H1 (cell line): Measurements from ENCODE around the gene PKD1L1. TPM values are rescaled to one million over a fixed set of nuclear protein-coding genes. Genes with fewer than 3 reads are reported as not detected.

Experiments used
- CTCF ChIA-PET: fragments of 300-600 bp; sonication (Branson Sonifier 250); formaldehyde crosslinking; loops from one replicate; lab custom pipeline; 2021; ENCODE audit not compliant: partially characterized antibody; lab: Charles Lee
- POLR2A ChIA-PET: fragments of 300-600 bp; sonication (Branson Sonifier 250); formaldehyde crosslinking; loops from one replicate; lab custom pipeline; 2021; ENCODE audit warnings: inconsistent platforms; ENCODE audit not compliant: partially characterized antibody; lab: Charles Lee
- DNase-seq, 2 experiments: peaks; one replicate each; pipeline versions ENCODE4 v3.0.0 to v3.0.0-alpha.2; 2010 to 2022; ENCODE audit warnings: low spot score in 2 of 2, low read depth in 1 of 2, mixed read lengths in 1 of 2
- FAIRE-seq: peaks from 2 replicates; lab custom pipeline; 2011; peaks lifted over from hg19 to GRCh38; lab: Jason Lieb, UNC
- H2AFZ ChIP-seq: 2 replicates; pipeline ENCODE4 v1.8.1; 2012; ENCODE audit warnings: low read length, inconsistent platforms
- H2AK5ac ChIP-seq: 2 replicates; pipeline ENCODE4 v1.6.1; 2013; ENCODE audit warnings: low read depth, low read length
- H2BK120ac ChIP-seq: replicated peaks from 2 replicates; pipeline ENCODE3; 2013; ENCODE audit warnings: low read depth, low read length, inconsistent platforms
- H2BK12ac ChIP-seq: 2 replicates; pipeline ENCODE4 v1.6.1; 2013; ENCODE audit warnings: low read depth, low read length
- H2BK15ac ChIP-seq: 2 replicates; pipeline ENCODE4 v1.6.1; 2013; ENCODE audit warnings: low read length
- H2BK20ac ChIP-seq: 2 replicates; pipeline ENCODE4 v1.6.1; 2013; ENCODE audit warnings: low read length
- H2BK5ac ChIP-seq: 2 replicates; pipeline ENCODE4 v1.6.1; 2013; ENCODE audit warnings: low read depth, low read length
- H3K14ac ChIP-seq: 2 replicates; pipeline ENCODE4 v1.6.1; 2013; ENCODE audit warnings: inconsistent platforms; ENCODE audit not compliant: insufficient read length
- H3K18ac ChIP-seq: 2 replicates; pipeline ENCODE4 v1.6.1; 2013; ENCODE audit warnings: low read length; ENCODE audit errors: extremely low read depth
- H3K23ac ChIP-seq: 2 replicates; pipeline ENCODE4 v1.6.1; 2013; ENCODE audit warnings: inconsistent platforms; ENCODE audit not compliant: insufficient read length
- H3K23me2 ChIP-seq: 2 replicates; pipeline ENCODE4 v1.6.1; 2013; ENCODE audit warnings: low read depth, low read length
- H3K27ac ChIP-seq: 2 replicates; pipeline ENCODE4 v1.6.1; 2011; ENCODE audit warnings: low read depth, low read length, inconsistent platforms
- H3K27me3 ChIP-seq, 4 experiments: replicated peaks in 1 of 4; 1 replicate in 1 of 4; 2 replicates in 3 of 4; pipeline versions ENCODE4 v1.6.1 to v1.8.1; 2011 to 2013; ENCODE audit warnings: low read length in 3 of 4, mild to moderate bottlenecking in 3 of 4, inconsistent platforms in 2 of 4, mixed read lengths in 2 of 4, moderate library complexity in 1 of 4; ENCODE audit not compliant: control insufficient read depth in 3 of 4, insufficient read depth in 3 of 4; ENCODE audit errors: extremely low read depth in 1 of 4
- H3K36me3 ChIP-seq, 4 experiments: 2 replicates each; pipeline versions ENCODE4 v1.6.1 to v1.8.1; 2011 to 2013; ENCODE audit warnings: mild to moderate bottlenecking in 4 of 4, low read length in 3 of 4, moderate library complexity in 2 of 4, control low read depth in 1 of 4, inconsistent platforms in 1 of 4; ENCODE audit not compliant: insufficient read depth in 4 of 4, control insufficient read depth in 2 of 4
- H3K4ac ChIP-seq: replicated peaks from 2 replicates; pipeline ENCODE3; 2013; ENCODE audit warnings: low read length, low read depth, mixed read lengths, inconsistent platforms; ENCODE audit not compliant: insufficient read length
- H3K4me1 ChIP-seq, 4 experiments: replicated peaks in 1 of 4; 1 replicate in 1 of 4; 2 replicates in 3 of 4; pipeline versions ENCODE4 v1.6.1 to v1.8.1; 2011 to 2013; ENCODE audit warnings: low read length in 3 of 4, inconsistent platforms in 2 of 4, mixed read lengths in 1 of 4; ENCODE audit not compliant: insufficient read depth in 4 of 4, control insufficient read depth in 3 of 4
- H3K4me2 ChIP-seq, 2 experiments: 2 replicates each; pipeline versions ENCODE4 v1.6.1 to v1.8.1; 2011 to 2013; ENCODE audit warnings: low read depth in 2 of 2, low read length in 2 of 2, control low read depth in 1 of 2, inconsistent platforms in 1 of 2, mild to moderate bottlenecking in 1 of 2; ENCODE audit not compliant: insufficient read depth in 1 of 2
- H3K4me3 ChIP-seq, 4 experiments: fragments of 200-600, 300-600 bp in 1 of 4; sonication (generic), shearing (Covaris generic), sonication (Bioruptor Twin) in 1 of 4; 2 replicates each; pipeline versions ENCODE4 v1.5.1 to v1.8.1; 2011 to 2016; ENCODE audit warnings: low read length in 4 of 4, low read depth in 3 of 4, control low read depth in 2 of 4, inconsistent platforms in 2 of 4, mild to moderate bottlenecking in 2 of 4, mixed read lengths in 1 of 4, moderate library complexity in 1 of 4; ENCODE audit not compliant: insufficient read depth in 2 of 4; ENCODE audit errors: extremely low read depth in 1 of 4
- H3K56ac ChIP-seq: replicated peaks from 2 replicates; pipeline ENCODE3; 2013; ENCODE audit warnings: low read depth, mild to moderate bottlenecking, mixed read lengths, low read length, inconsistent platforms; ENCODE audit not compliant: insufficient read length
- H3K79me1 ChIP-seq: 2 replicates; pipeline ENCODE4 v1.6.1; 2013; ENCODE audit warnings: low read depth, low read length, control low read depth
- H3K79me2 ChIP-seq, 2 experiments: 2 replicates each; pipeline versions ENCODE4 v1.6.1 to v1.8.1; 2012 to 2013; ENCODE audit warnings: low read length in 2 of 2, mild to moderate bottlenecking in 2 of 2, inconsistent platforms in 1 of 2; ENCODE audit not compliant: insufficient read depth in 2 of 2, control insufficient read depth in 1 of 2
- H3K9ac ChIP-seq, 4 experiments: replicated peaks in 1 of 4; 1 replicate in 1 of 4; 2 replicates in 3 of 4; pipeline versions ENCODE4 v1.6.1 to v1.8.1; 2011 to 2013; ENCODE audit warnings: low read depth in 3 of 4, low read length in 3 of 4, control low read depth in 2 of 4, mild to moderate bottlenecking in 2 of 4, moderate library complexity in 2 of 4, inconsistent platforms in 1 of 4; ENCODE audit errors: extremely low read depth in 1 of 4
- H3K9me3 ChIP-seq, 2 experiments: 2 replicates each; pipeline versions ENCODE4 v1.6.1 to v1.8.1; 2012 to 2013; ENCODE audit warnings: mild to moderate bottlenecking in 2 of 2, moderate library complexity in 2 of 2, control low read depth in 1 of 2, inconsistent platforms in 1 of 2, low read depth in 1 of 2, low read length in 1 of 2, mixed read lengths in 1 of 2; ENCODE audit not compliant: insufficient read depth in 2 of 2
- H4K20me1 ChIP-seq, 2 experiments: replicated peaks in 1 of 2; 2 replicates each; pipeline versions ENCODE3 to v1.8.1; 2011 to 2013; ENCODE audit warnings: inconsistent platforms in 2 of 2, low read length in 2 of 2, mild to moderate bottlenecking in 1 of 2; ENCODE audit not compliant: insufficient read depth in 2 of 2, control insufficient read depth in 1 of 2
- H4K5ac ChIP-seq: 2 replicates; pipeline ENCODE4 v1.6.1; 2013; ENCODE audit warnings: low read length, low read depth, mixed read lengths, inconsistent platforms; ENCODE audit not compliant: insufficient read length
- H4K8ac ChIP-seq: 2 replicates; pipeline ENCODE4 v1.8.0; 2013; ENCODE audit warnings: mild to moderate bottlenecking, moderate library complexity, low read length, inconsistent platforms; ENCODE audit not compliant: insufficient read depth; ENCODE audit errors: extremely low read depth
- H4K91ac ChIP-seq: replicated peaks from 2 replicates; pipeline ENCODE3; 2013; ENCODE audit warnings: low read length, mixed read lengths, inconsistent platforms; ENCODE audit not compliant: insufficient read length
- BRCA1 ChIP-seq: IDR thresholded peaks from 2 replicates; pipeline ENCODE4 v1.6.1; 2012; ENCODE audit warnings: low read depth, low read length, improper control_type of control experiment
- CBX5 ChIP-seq: fragments of 300-800, 300-1000 bp; sonication (generic); IDR thresholded peaks from 2 replicates; pipeline ENCODE4 v1.7.1; 2016; ENCODE audit warnings: antibody characterized with exemption, low read length, low read depth
- CEBPB ChIP-seq: IDR thresholded peaks from 2 replicates; pipeline ENCODE4 v1.6.1; 2012; ENCODE audit warnings: low read depth, low read length
- CHD1 ChIP-seq: IDR thresholded peaks from 2 replicates; pipeline ENCODE4 v1.6.1; 2012; ENCODE audit warnings: low read depth, low read length, improper control_type of control experiment
- CTBP2 ChIP-seq: IDR thresholded peaks from 2 replicates; pipeline ENCODE4 v1.7.0; 2011; ENCODE audit warnings: borderline replicate concordance, mild to moderate bottlenecking, moderate library complexity, mixed read lengths, low read length; ENCODE audit not compliant: insufficient read depth, insufficient read length
- RAD21 ChIP-seq, 2 experiments: IDR thresholded peaks in 1 of 2; conservative IDR thresholded peaks in 1 of 2; 2 replicates each; pipeline ENCODE4 v1.6.1; 2011; ENCODE audit warnings: low read depth in 2 of 2, low read length in 2 of 2, improper control_type of control experiment in 1 of 2, inconsistent platforms in 1 of 2, mild to moderate bottlenecking in 1 of 2, moderate library complexity in 1 of 2
- SIN3A ChIP-seq, 2 experiments: IDR thresholded peaks in 1 of 2; conservative IDR thresholded peaks in 1 of 2; 2 replicates each; pipeline ENCODE4 v1.6.1; 2011 to 2012; ENCODE audit warnings: low read length in 2 of 2, improper control_type of control experiment in 1 of 2, low read depth in 1 of 2, mild to moderate bottlenecking in 1 of 2
- SUZ12 ChIP-seq: fragments of 200-600 bp; sonication (generic); IDR thresholded peaks from 2 replicates; pipeline ENCODE4 v1.6.1; 2012; ENCODE audit warnings: mild to moderate bottlenecking, inconsistent platforms, low read length, moderate library complexity, mixed read lengths
- TAF1 ChIP-seq: IDR thresholded peaks from 2 replicates; pipeline ENCODE4 v1.6.1; 2011; ENCODE audit warnings: mild to moderate bottlenecking, low read depth, low read length
- WGBS, 2 experiments: shearing (Covaris generic) in 1 of 2; methylation state at CpG; one replicate each; pipeline versions ENCODE4 v1.1.6 to v1.1.7; 2013 to 2015; ENCODE audit warnings: low lambda C conversion rate in 2 of 2, mixed read lengths in 2 of 2, inconsistent platforms in 1 of 2, low coverage in 1 of 2, missing lambda C conversion rate in 1 of 2; ENCODE audit not compliant: insufficient replicate concordance in 2 of 2, insufficient coverage in 1 of 2, insufficient read length in 1 of 2; ENCODE audit errors: extremely low coverage in 1 of 2, missing lambda C conversion rate in 1 of 2; 5-methylcytosine and 5-hydroxymethylcytosine counted together
- polyA plus RNA-seq, 7 experiments: library from polyadenylated mRNA; depleted of rRNA in 3 of 7; stranded (reverse) in 5 of 7; unstranded in 2 of 7; fragments of >200 nt in 5 of 7; fragments of 200-250 nt in 2 of 7; gene quantifications; 1 replicate in 5 of 7; 2 replicates in 1 of 7; 4 replicates in 1 of 7; pipeline versions ENCODE4 v1.2.1 to v1.2.3, GENCODE V29; 2011 to 2013; ENCODE audit warnings: missing spikeins in 2 of 7, mixed read lengths in 2 of 7
- total RNA-seq: library from RNA; stranded (reverse); fragmentation: NEBNext Ultra II Directional; extraction: Animal tissue kit (Norgen Biotek cat#: 25700); gene quantifications from 2 replicates; pipeline ENCODE4 v1.2.1, GENCODE V29; 2021
- TF ChIP-seq, protein P1 (sequence below): IDR thresholded peaks from 2 replicates; pipeline ENCODE4 v1.6.1; 2012; ENCODE audit warnings: inconsistent platforms

Gene PKD1L1
- total and polyA plus RNA-seq, 2 of the 8 experiments (the other 6 are each of a cell fraction or from before 2014, with no cell fraction given): 0.22 to 0.35 TPM

DNA sequence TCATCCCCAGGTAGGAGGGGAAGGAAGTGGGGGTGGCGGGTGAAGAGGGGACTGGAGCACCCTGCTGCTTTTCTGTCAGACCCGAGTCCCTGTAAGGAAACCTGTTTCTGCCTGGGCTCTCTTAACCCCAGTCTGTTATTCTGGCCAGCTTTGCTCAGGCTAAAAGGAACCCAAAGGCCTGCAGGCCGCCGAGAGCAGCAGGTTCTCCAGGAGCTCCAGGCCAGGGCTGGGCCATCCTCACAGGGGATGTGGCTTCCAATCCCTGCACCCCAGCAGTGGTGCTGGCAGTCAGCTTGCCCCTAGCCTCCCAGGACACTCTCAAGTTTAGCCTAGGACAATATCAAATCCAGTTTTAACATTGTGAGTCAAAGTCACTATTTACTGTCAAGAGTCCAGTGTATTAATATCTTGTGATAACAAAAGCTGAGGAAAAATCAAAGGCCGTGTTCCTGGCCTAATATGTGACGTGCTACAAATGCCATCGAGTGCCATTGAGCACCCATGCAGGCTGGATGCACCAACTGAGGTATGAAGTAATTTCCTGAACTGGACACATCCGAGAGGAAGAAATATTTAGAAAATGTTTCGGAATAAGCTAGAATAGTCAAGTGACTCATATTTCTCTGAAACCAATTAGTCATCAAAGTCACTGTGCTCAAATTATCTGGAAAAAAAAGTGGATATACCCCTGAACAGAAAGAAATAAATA, 7.0 kb downstream of the PKD1L1 start:
- no peak overlapping the region for H2BK20ac ChIP-seq
- H3K9ac ChIP-seq: no peak overlapping the region
- no peak overlapping the region for H3K4me3 ChIP-seq
- FAIRE-seq: no peak
- H2AK5ac ChIP-seq: no peak overlapping the region
- no peak overlapping the region for H2BK120ac ChIP-seq
- TF ChIP-seq CTBP2 (no peak), SUZ12 (no peak), SIN3A (conservative IDR thresholded peaks at IDR 0.05 in 1 of 2, IDR thresholded peaks at IDR 0.05 in 1 of 2; ENCODE audit: low read depth in 1 of 2, low read length in 2 of 2) (no peak), CBX5 (no peak), CEBPB (no peak), TAF1 (no peak), RAD21 (IDR thresholded peaks at IDR 0.05 in 1 of 2, conservative IDR thresholded peaks at IDR 0.05 in 1 of 2; ENCODE audit: low read depth in 2 of 2, low read length in 2 of 2) (no peak), BRCA1 (no peak), CHD1 (no peak)
- TF ChIP-seq, protein P1, sequence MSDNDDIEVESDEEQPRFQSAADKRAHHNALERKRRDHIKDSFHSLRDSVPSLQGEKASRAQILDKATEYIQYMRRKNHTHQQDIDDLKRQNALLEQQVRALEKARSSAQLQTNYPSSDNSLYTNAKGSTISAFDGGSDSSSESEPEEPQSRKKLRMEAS: no peak
- TF ChIP-seq, all 59 proteins: peak for 0
- Histone ChIP-seq H4K5ac (no peak overlapping the region), H2BK15ac (no peak overlapping the region), H3K27me3 (no peaks in the 10 kb centered on the region), H4K8ac (no peak overlapping the region), H2BK5ac (peak overlapping the region; percentile 0; the same call in 1 of the 2 replicates), H3K56ac (no peak overlapping the region), H3K23me2 (peaks cover 3% of the 10 kb centered on the region; the same call in 1 of the 2 replicates), H3K4me2 (no peak overlapping the region), H3K4ac (no peak overlapping the region), H3K14ac (no peak overlapping the region), H3K36me3 (no peaks in the 10 kb centered on the region), H3K9me3 (no peaks in the 10 kb centered on the region), H3K27ac (no peak overlapping the region), H2AFZ (no peak overlapping the region), H3K4me1 (peaks cover 0 to 9% (median 5%) of the 10 kb centered on the region in 4 experiments; a peak in 6 of 7 replicates), H4K91ac (no peak overlapping the region), H3K18ac (no peak overlapping the region; the same call in 1 of the 2 replicates), H4K20me1 (peaks cover 0 to 1% of the 10 kb centered on the region in 2 experiments), H3K79me2 (no peaks in the 10 kb centered on the region), H3K79me1 (no peaks in the 10 kb centered on the region), H2BK12ac (peak overlapping the region; percentile 3; the same call in 1 of the 2 replicates), H3K23ac (no peak overlapping the region)
- 79% methylated on average over 9 of the region's 9 CpGs; no CpG with 5 or more reads in 1 of the 2 experiments for WGBS, 2 experiments
- no peak for DNase-seq
- ChIA-PET POLR2A (interaction anchor here (0.8 to 1.1 kb wide), 2 partner anchors 13 to 33 kb away, joined by 3 read pairs; no protein-coding TSS in a partner anchor), CTCF (interaction anchor here (1.1 to 5.4 kb wide), 9 partner anchors 9 to 169 kb away, joined by 3 to 34 read pairs (median 5); partner anchors contain the start of gene PKD1L1)
